HepG2 (cell line): ENCODE measurements around the gene ESPN. TPM values are rescaled to one million over a fixed set of nuclear protein-coding genes. Genes with fewer than 3 reads are reported as not detected.
"Not testable (repeated sequence)": the region's sequence is repeated elsewhere in the genome, so short reads cannot be mapped to it uniquely, and the experiment has no call there.

ENCODE experiments used
- ARID5B ChIP-seq: IDR thresholded peaks from 2 replicates; pipeline ENCODE4 v1.4.0; 2020; ENCODE audit warnings: mild to moderate bottlenecking, missing genetic modification reagents
- ARNTL ChIP-seq: sonication (generic); formaldehyde crosslinking; IDR thresholded peaks from 2 replicates; pipeline ENCODE4 v1.4.0; 2020; ENCODE audit warnings: mild to moderate bottlenecking, missing genetic modification reagents
- ETV5 ChIP-seq: IDR thresholded peaks from 2 replicates; pipeline ENCODE4 v1.6.1; 2018; ENCODE audit warnings: missing biosample characterization, missing genetic modification reagents, inconsistent platforms, borderline replicate concordance
- FOXO1 ChIP-seq: sonication (generic); formaldehyde crosslinking; IDR thresholded peaks from 2 replicates; pipeline ENCODE4 v1.4.0; 2020; ENCODE audit warnings: missing genetic modification reagents
- FOXP4 ChIP-seq: sonication (generic); formaldehyde crosslinking; IDR thresholded peaks from 2 replicates; pipeline ENCODE4 v1.4.0; 2020; ENCODE audit warnings: missing genetic modification reagents
- GATAD2A ChIP-seq: IDR thresholded peaks from 2 replicates; pipeline ENCODE4 v1.6.1; 2016
- HNF4A ChIP-seq: sonication (generic); formaldehyde crosslinking; IDR thresholded peaks from 2 replicates; pipeline ENCODE4 v1.4.0; 2020; ENCODE audit warnings: missing genetic modification reagents
- KDM6A ChIP-seq: IDR thresholded peaks from 2 replicates; pipeline ENCODE4 v1.6.1; 2016; ENCODE audit warnings: low read depth
- MED1 ChIP-seq: sonication (generic); formaldehyde crosslinking; IDR thresholded peaks from 2 replicates; pipeline ENCODE4 v1.4.0; 2020; ENCODE audit warnings: missing genetic modification reagents
- MYC ChIP-seq: sonication (generic); formaldehyde crosslinking; IDR thresholded peaks from 2 replicates; pipeline ENCODE4 v1.9.0; 2021; ENCODE audit warnings: missing genetic modification reagents, borderline replicate concordance
- NR2C2 ChIP-seq: sonication (generic); formaldehyde crosslinking; IDR thresholded peaks from 2 replicates; pipeline ENCODE4 v1.4.0; 2020; ENCODE audit warnings: missing genetic modification reagents, mild to moderate bottlenecking, moderate library complexity, borderline replicate concordance
- NR2F1 ChIP-seq, 2 experiments: fragments of 450-650 bp in 1 of 2; formaldehyde crosslinking in 1 of 2; IDR thresholded peaks; 2 replicates each; pipeline versions ENCODE4 v1.5.0 to v1.6.1; 2016 to 2020; ENCODE audit warnings: mild to moderate bottlenecking in 1 of 2, missing compliant biosample characterization in 1 of 2, missing genetic modification reagents in 1 of 2, moderate library complexity in 1 of 2
- POLR2AphosphoS5 ChIP-seq: IDR thresholded peaks from 2 replicates; pipeline ENCODE4 v1.6.1; 2012; ENCODE audit warnings: low read depth, low read length
- RXRA ChIP-seq: sonication (generic); formaldehyde crosslinking; IDR thresholded peaks from 2 replicates; pipeline ENCODE4 v1.5.1; 2020; ENCODE audit warnings: missing genetic modification reagents
- SKI ChIP-seq: fragments of 450-650 bp; IDR thresholded peaks from one replicate; pipeline ENCODE4 v1.6.1; 2018; ENCODE audit warnings: mild to moderate bottlenecking; ENCODE audit not compliant: partially characterized antibody
- SOX13 ChIP-seq, 3 experiments: fragments of 450-650 bp in 1 of 3; sonication (generic) in 1 of 3; formaldehyde crosslinking in 1 of 3; IDR thresholded peaks in 2 of 3; conservative IDR thresholded peaks in 1 of 3; 2 replicates each; pipeline versions ENCODE4 v1.5.0 to v1.6.1; 2016 to 2020; ENCODE audit warnings: antibody characterized with exemption in 1 of 3, mild to moderate bottlenecking in 1 of 3, missing compliant biosample characterization in 1 of 3, missing genetic modification reagents in 1 of 3, moderate library complexity in 1 of 3
- SOX5 ChIP-seq: IDR thresholded peaks from 2 replicates; pipeline ENCODE4 v1.6.1; 2016; ENCODE audit warnings: borderline replicate concordance
- TFAP4 ChIP-seq: sonication (generic); IDR thresholded peaks from 2 replicates; pipeline ENCODE4 v1.6.1; 2016; ENCODE audit warnings: low read depth, borderline replicate concordance
- TGIF2 ChIP-seq: IDR thresholded peaks from 2 replicates; pipeline ENCODE4 v1.6.1; 2016; ENCODE audit warnings: control low read depth, missing compliant biosample characterization
- THRA ChIP-seq: sonication (generic); formaldehyde crosslinking; IDR thresholded peaks from 2 replicates; pipeline ENCODE4 v1.4.0; 2020; ENCODE audit warnings: missing genetic modification reagents, borderline replicate concordance
- YEATS4 ChIP-seq: sonication (generic); formaldehyde crosslinking; IDR thresholded peaks from 2 replicates; pipeline ENCODE4 v1.4.0; 2020; ENCODE audit warnings: missing genetic modification reagents, borderline replicate concordance
- ZFY ChIP-seq: sonication (generic); formaldehyde crosslinking; IDR thresholded peaks from 2 replicates; pipeline ENCODE4 v1.4.0; 2020; ENCODE audit warnings: missing genetic modification reagents
- ZNF296 ChIP-seq: sonication (generic); formaldehyde crosslinking; conservative IDR thresholded peaks from 2 replicates; pipeline ENCODE4 v1.5.0; 2020; ENCODE audit warnings: mild to moderate bottlenecking, missing genetic modification reagents
- polyA plus RNA-seq, 8 experiments: library from polyadenylated mRNA; depleted of rRNA in 3 of 8; stranded (reverse) in 7 of 8; unstranded in 1 of 8; fragments of >200 nt; fragmentation: Illumina TruSeq in 4 of 8; extraction: Trizol in 4 of 8; gene quantifications; 2 replicates each; pipeline versions ENCODE4 v1.2.1 to v1.2.3, GENCODE V29; 2011 to 2016; ENCODE audit warnings: low read depth in 4 of 8, missing spikeins in 1 of 8, mixed read lengths in 1 of 8; ENCODE audit not compliant: insufficient read depth in 1 of 8
- total RNA-seq, 5 experiments: library from RNA; depleted of rRNA; stranded (reverse); fragments of >200 nt; fragmentation: Illumina TruSeq; extraction: Trizol; gene quantifications; 2 replicates each; pipeline ENCODE4 v1.2.3, GENCODE V29; 2016; ENCODE audit warnings: low read depth in 1 of 5

The ESPN gene
- total and polyA plus RNA-seq, 2 of the 13 experiments (the other 11 are each of a cell fraction or from before 2014, with no cell fraction given) = 48.6 to 54.2 TPM

- TF ChIP-seq YEATS4 (CRISPR knock-in tag) (0 out of 2 replicates have a peak, but pooled peaks have one; percentile 20), TGIF2 (peak; percentile 80), SKI (peak; percentile 81), SOX13 (CRISPR knock-in tag; conservative IDR thresholded peaks at IDR 0.05 in 1 of 2, IDR thresholded peaks at IDR 0.05 in 1 of 2) (peak in 1 of 2 experiments; percentile 37; a peak in 1 of 4 replicates), ZFY (CRISPR knock-in tag) (0 out of 2 replicates have a peak, but pooled peaks have one; percentile 14), HNF4A (CRISPR knock-in tag) (peak; percentile 81), MED1 (CRISPR knock-in tag) (peak; percentile 79), THRA (CRISPR knock-in tag) (peak; percentile 68; the same call in 1 of the 2 replicates), GATAD2A (CRISPR knock-in tag) (peak; percentile 55), ETV5 (CRISPR knock-in tag) (0 out of 2 replicates have a peak, but pooled peaks have one; percentile 7), ZNF296 (CRISPR knock-in tag) (peak; percentile 28; the same call in 1 of the 2 replicates), SOX5 (CRISPR knock-in tag) (peak; percentile 38; the same call in 1 of the 2 replicates), TFAP4 (peak; percentile 79; the same call in 1 of the 2 replicates), MYC (CRISPR knock-in tag) (peak; percentile 17; the same call in 1 of the 2 replicates), FOXP4 (CRISPR knock-in tag) (peak; percentile 42; the same call in 1 of the 2 replicates), RXRA (CRISPR knock-in tag) (peak; percentile 96), ARNTL (CRISPR knock-in tag) (peak; percentile 69), NR2C2 (CRISPR knock-in tag) (peak; percentile 57; the same call in 1 of the 2 replicates), FOXO1 (CRISPR knock-in tag) (0 out of 2 replicates have a peak, but pooled peaks have one; percentile 20), ARID5B (0 out of 2 replicates have a peak, but pooled peaks have one; percentile 9), POLR2AphosphoS5 (peak; percentile 28; the same call in 1 of the 2 replicates), KDM6A (CRISPR knock-in tag) (0 out of 2 replicates have a peak, but pooled peaks have one; percentile 37), NR2F1 (CRISPR knock-in tag; IDR thresholded peaks at IDR 0.05) (peak in 1 of 2 experiments; percentile 64; a peak in 1 of 4 replicates)
- not testable (repeated sequence) for TF ChIP-seq SOX13 (IDR thresholded peaks at IDR 0.05)
Measured at GRCh38 chr1:6445929-6446328, 21.4 kb downstream of the ESPN start (continued).
